ENCODE measurements around the gene BNIP1.
A peak's percentile ranks its signal among the peaks of the same experiment; 100 is the strongest.
"Not testable (repeated sequence)": the region's sequence is repeated elsewhere in the genome, so short reads cannot be mapped to it uniquely, and the experiment has no call there.

BNIP1 gene

GRCh38 chr5:173152547-173152946, 8.2 kb downstream of the BNIP1 start:
- H3K4me3 Mint-ChIP-seq = no peak overlapping the region
- no peak overlapping the region for H3K27ac Mint-ChIP-seq
- H3K4me1 Mint-ChIP-seq (ENCODE audit: low read depth) = no peaks in the 10 kb centered on the region
- DNase-seq = no peak
- H3K9me3 Mint-ChIP-seq = no peaks in the 10 kb centered on the region
- no peaks in the 10 kb centered on the region for H3K27me3 Mint-ChIP-seq
- peaks cover 87% of the 10 kb centered on the region for H3K36me3 Mint-ChIP-seq (ENCODE audit: low read depth)

GRCh38 chr5:173153842-173154241, 9.5 kb downstream of the BNIP1 start:
- H3K4me3 Mint-ChIP-seq = no peak overlapping the region
- peaks cover 87% of the 10 kb centered on the region for H3K36me3 Mint-ChIP-seq (ENCODE audit: low read depth)
- no peaks in the 10 kb centered on the region for H3K9me3 Mint-ChIP-seq
- peak overlapping the region; percentile 37 for H3K27ac Mint-ChIP-seq
- H3K27me3 Mint-ChIP-seq = no peaks in the 10 kb centered on the region
- no peaks in the 10 kb centered on the region for H3K4me1 Mint-ChIP-seq (ENCODE audit: low read depth)
- DNase-seq = no peak

- not testable (repeated sequence) for DNase-seq; H3K4me1 Mint-ChIP-seq (ENCODE audit: low read depth); H3K27me3 Mint-ChIP-seq; H3K27ac Mint-ChIP-seq; H3K9me3 Mint-ChIP-seq; H3K4me3 Mint-ChIP-seq
- H3K36me3 Mint-ChIP-seq (ENCODE audit: low read depth) = peaks cover 83% of the 10 kb centered on the region
These were observed 10.3 kb downstream of the BNIP1 start for GRCh38 chr5:173154619-173155018.

GRCh38 chr5:173155912-173156311, 11.6 kb downstream of the BNIP1 start:
- Mint-ChIP-seq H3K27me3 (no peaks in the 10 kb centered on the region), H3K27ac (no peak overlapping the region), H3K4me3 (no peak overlapping the region), H3K36me3 (ENCODE audit: low read depth) (peaks cover 87% of the 10 kb centered on the region), H3K4me1 (ENCODE audit: low read depth) (no peaks in the 10 kb centered on the region), H3K9me3 (no peaks in the 10 kb centered on the region)
- no peak for DNase-seq

- no peak overlapping the region for H3K4me3 Mint-ChIP-seq
- H3K27ac Mint-ChIP-seq = no peak overlapping the region
- no peaks in the 10 kb centered on the region for H3K27me3 Mint-ChIP-seq
- H3K9me3 Mint-ChIP-seq = no peaks in the 10 kb centered on the region
- no peak for DNase-seq
- H3K4me1 Mint-ChIP-seq (ENCODE audit: low read depth) = no peaks in the 10 kb centered on the region
- H3K36me3 Mint-ChIP-seq (ENCODE audit: low read depth) = peaks cover 85% of the 10 kb centered on the region
These were observed 14.0 kb downstream of the BNIP1 start for GRCh38 chr5:173158366-173158765.

GRCh38 chr5:173159256-173159655, 14.9 kb downstream of the BNIP1 start:
- H3K4me1 Mint-ChIP-seq (ENCODE audit: low read depth) = no peaks in the 10 kb centered on the region
- no peaks in the 10 kb centered on the region for H3K9me3 Mint-ChIP-seq
- H3K4me3 Mint-ChIP-seq = no peak overlapping the region
- no peak overlapping the region for H3K27ac Mint-ChIP-seq
- H3K36me3 Mint-ChIP-seq (ENCODE audit: low read depth) = peaks cover 84% of the 10 kb centered on the region
- no peak for DNase-seq
- H3K27me3 Mint-ChIP-seq = no peaks in the 10 kb centered on the region

GRCh38 chr5:173161148-173161547, 16.8 kb downstream of the BNIP1 start:
- Mint-ChIP-seq H3K27ac (no peak overlapping the region), H3K36me3 (ENCODE audit: low read depth) (peaks cover 74% of the 10 kb centered on the region), H3K4me1 (ENCODE audit: low read depth) (no peaks in the 10 kb centered on the region), H3K4me3 (no peak overlapping the region), H3K9me3 (no peaks in the 10 kb centered on the region), H3K27me3 (no peaks in the 10 kb centered on the region)
- no peak for DNase-seq

GRCh38 chr5:173163219-173163618, 18.9 kb downstream of the BNIP1 start:
- Mint-ChIP-seq H3K36me3 (ENCODE audit: low read depth) (peaks cover 56% of the 10 kb centered on the region), H3K4me1 (ENCODE audit: low read depth) (no peaks in the 10 kb centered on the region), H3K4me3 (no peak overlapping the region), H3K27ac (no peak overlapping the region), H3K9me3 (no peaks in the 10 kb centered on the region), H3K27me3 (no peaks in the 10 kb centered on the region)
- DNase-seq = no peak

- no peak for DNase-seq
- H3K27me3 Mint-ChIP-seq = no peaks in the 10 kb centered on the region
- no peaks in the 10 kb centered on the region for H3K9me3 Mint-ChIP-seq
- no peak overlapping the region for H3K4me3 Mint-ChIP-seq
- peaks cover 40% of the 10 kb centered on the region for H3K36me3 Mint-ChIP-seq (ENCODE audit: low read depth)
- H3K27ac Mint-ChIP-seq = no peak overlapping the region
- H3K4me1 Mint-ChIP-seq (ENCODE audit: low read depth) = no peaks in the 10 kb centered on the region
These were observed 21.1 kb downstream of the BNIP1 start for GRCh38 chr5:173165177-173166016.

GRCh38 chr5:173172166-173172565, 27.8 kb downstream of the BNIP1 start:
- no peaks in the 10 kb centered on the region for H3K9me3 Mint-ChIP-seq

GRCh38 chr5:173175523-173175922, 31.2 kb downstream of the BNIP1 start:
- no peak for DNase-seq
- no peaks in the 10 kb centered on the region for H3K36me3 Mint-ChIP-seq (ENCODE audit: low read depth)
- H3K4me1 Mint-ChIP-seq (ENCODE audit: low read depth) = peaks cover 5% of the 10 kb centered on the region
- H3K27me3 Mint-ChIP-seq = no peaks in the 10 kb centered on the region
- H3K9me3 Mint-ChIP-seq = no peaks in the 10 kb centered on the region
- H3K4me3 Mint-ChIP-seq = no peak overlapping the region
- no peak overlapping the region for H3K27ac Mint-ChIP-seq

More at GRCh38 chr5:173172166-173172565, 27.8 kb downstream of the BNIP1 start:
- no peaks in the 10 kb centered on the region for H3K27me3 Mint-ChIP-seq
- H3K27ac Mint-ChIP-seq = no peak overlapping the region
- no peaks in the 10 kb centered on the region for H3K36me3 Mint-ChIP-seq (ENCODE audit: low read depth)
- DNase-seq = no peak
- no peaks in the 10 kb centered on the region for H3K4me1 Mint-ChIP-seq (ENCODE audit: low read depth)
- H3K4me3 Mint-ChIP-seq = no peak overlapping the region

GRCh38 chr5:173178369-173178910, 34.1 kb downstream of the BNIP1 start:
- Mint-ChIP-seq H3K27me3 (no peaks in the 10 kb centered on the region), H3K4me3 (no peak overlapping the region), H3K36me3 (ENCODE audit: low read depth) (no peaks in the 10 kb centered on the region), H3K4me1 (ENCODE audit: low read depth) (peaks cover 5% of the 10 kb centered on the region), H3K9me3 (no peaks in the 10 kb centered on the region), H3K27ac (no peak overlapping the region)
- no peak for DNase-seq

- no peaks in the 10 kb centered on the region for H3K9me3 Mint-ChIP-seq
- H3K27me3 Mint-ChIP-seq = no peaks in the 10 kb centered on the region
- no peak overlapping the region for H3K4me3 Mint-ChIP-seq
- H3K36me3 Mint-ChIP-seq (ENCODE audit: low read depth) = no peaks in the 10 kb centered on the region
- H3K4me1 Mint-ChIP-seq (ENCODE audit: low read depth) = peaks cover 5% of the 10 kb centered on the region
- no peak for DNase-seq
- no peak overlapping the region for H3K27ac Mint-ChIP-seq
These were observed 36.0 kb downstream of the BNIP1 start for GRCh38 chr5:173180331-173180730.

GRCh38 chr5:173187054-173187743, 42.9 kb downstream of the BNIP1 start:
- no peaks in the 10 kb centered on the region for H3K9me3 Mint-ChIP-seq

GRCh38 chr5:173188280-173188679, 43.9 kb downstream of the BNIP1 start:
- Mint-ChIP-seq H3K27me3 (no peaks in the 10 kb centered on the region), H3K36me3 (ENCODE audit: low read depth) (no peaks in the 10 kb centered on the region)
- no peak for DNase-seq

More at GRCh38 chr5:173187054-173187743, 42.9 kb downstream of the BNIP1 start:
- Mint-ChIP-seq H3K27ac (no peak overlapping the region), H3K4me1 (ENCODE audit: low read depth) (no peaks in the 10 kb centered on the region), H3K4me3 (no peak overlapping the region), H3K36me3 (ENCODE audit: low read depth) (no peaks in the 10 kb centered on the region), H3K27me3 (no peaks in the 10 kb centered on the region)
- no peak for DNase-seq

More at GRCh38 chr5:173188280-173188679, 43.9 kb downstream of the BNIP1 start:
- H3K4me1 Mint-ChIP-seq (ENCODE audit: low read depth) = no peaks in the 10 kb centered on the region
- no peak overlapping the region for H3K27ac Mint-ChIP-seq
- H3K9me3 Mint-ChIP-seq = no peaks in the 10 kb centered on the region
- H3K4me3 Mint-ChIP-seq = no peak overlapping the region

Data from activated T-cell treated with anti-CD3 and anti-CD28 coated beads, Interleukin-2, amount 50 U/mL, for 24 hours (primary cell).